Lower leg skin (tissue), 4 donors: Measurements from ENCODE around the gene VPS54. TPM values are rescaled to one million over a fixed set of nuclear protein-coding genes. Genes with fewer than 3 reads are reported as not detected.
"Not testable (repeated sequence)": the region's sequence is repeated elsewhere in the genome, so short reads cannot be mapped to it uniquely, and the experiment has no call there.

ENCODE experiments used
- DNase-seq, 2 donors: peaks; one replicate each; pipeline ENCODE4 v3.0.0-alpha.2; 2019; ENCODE audit warnings: low spot score in 2 of 2
- H3K4me3 ChIP-seq: fragments of 200-600 bp; sonication (generic); 2 replicates; pipeline ENCODE4 v1.5.1; 2017; ENCODE audit warnings: mild to moderate bottlenecking, low read depth; ENCODE audit not compliant: poor library complexity, severe bottlenecking
- POLR2A ChIP-seq, 2 donors: fragments of 450-650 bp; IDR thresholded peaks; one replicate each; pipeline ENCODE4 v1.6.1; 2016 to 2017; ENCODE audit warnings: antibody characterized with exemption in 2 of 2, mild to moderate bottlenecking in 1 of 2, moderate library complexity in 1 of 2
- WGBS, 2 donors: methylation state at CpG; one replicate each; pipeline ENCODE4 v1.1.5; 2018; 5-methylcytosine and 5-hydroxymethylcytosine counted together
- intact Hi-C: fragments of 100-400 bp; cut with DNase I; formaldehyde crosslinking; loops from one replicate; pipeline ENCODE4 v1.15.0; 2023; ENCODE audit warnings: low total_unique reads
- total RNA-seq, 4 donors: library from RNA; depleted of rRNA; stranded (reverse); fragments of >200 nt; gene quantifications; one replicate each; pipeline ENCODE4 v1.1.0, GENCODE V29; 2016
- TF ChIP-seq, protein P1 (sequence below), 3 donors: fragments of 450-650 bp; IDR thresholded peaks; one replicate each; pipeline ENCODE4 v1.5.1; 2016; ENCODE audit warnings: antibody characterized with exemption in 3 of 3, mild to moderate bottlenecking in 3 of 3, moderate library complexity in 2 of 3

VPS54 gene
- total RNA-seq, 4 donors from 2014 or later = 14.8 to 26.4 (median 20.9) TPM

DNA sequence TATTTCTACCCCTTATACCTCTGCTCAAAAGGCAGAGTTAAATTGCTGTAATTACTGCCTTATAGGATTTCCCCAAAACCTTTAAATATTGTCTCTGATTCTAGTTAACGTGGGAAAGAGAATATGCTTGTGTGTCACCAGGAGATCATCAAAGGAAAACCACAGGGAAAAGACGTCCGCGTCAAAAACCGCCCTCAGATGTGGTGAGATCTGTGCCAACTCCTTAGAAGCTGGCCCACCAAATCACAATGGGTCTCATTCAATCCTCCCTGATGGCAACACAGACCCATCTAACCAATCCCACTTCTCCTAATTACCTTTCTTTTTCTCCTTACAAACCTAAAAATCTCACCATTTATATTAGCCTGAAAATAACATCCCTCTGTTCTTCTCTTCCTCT, 25.4 kb downstream of the VPS54 start:
- intact Hi-C loops = no loop called here
- WGBS, 2 donors = 87 to 93% methylated on average over 5 of the region's 5 CpGs
- H3K4me3 ChIP-seq = no peak overlapping the region
- no peak for DNase-seq
- TF ChIP-seq POLR2A (IDR thresholded peaks at IDR 0.05) = no peak
- TF ChIP-seq, protein P1, sequence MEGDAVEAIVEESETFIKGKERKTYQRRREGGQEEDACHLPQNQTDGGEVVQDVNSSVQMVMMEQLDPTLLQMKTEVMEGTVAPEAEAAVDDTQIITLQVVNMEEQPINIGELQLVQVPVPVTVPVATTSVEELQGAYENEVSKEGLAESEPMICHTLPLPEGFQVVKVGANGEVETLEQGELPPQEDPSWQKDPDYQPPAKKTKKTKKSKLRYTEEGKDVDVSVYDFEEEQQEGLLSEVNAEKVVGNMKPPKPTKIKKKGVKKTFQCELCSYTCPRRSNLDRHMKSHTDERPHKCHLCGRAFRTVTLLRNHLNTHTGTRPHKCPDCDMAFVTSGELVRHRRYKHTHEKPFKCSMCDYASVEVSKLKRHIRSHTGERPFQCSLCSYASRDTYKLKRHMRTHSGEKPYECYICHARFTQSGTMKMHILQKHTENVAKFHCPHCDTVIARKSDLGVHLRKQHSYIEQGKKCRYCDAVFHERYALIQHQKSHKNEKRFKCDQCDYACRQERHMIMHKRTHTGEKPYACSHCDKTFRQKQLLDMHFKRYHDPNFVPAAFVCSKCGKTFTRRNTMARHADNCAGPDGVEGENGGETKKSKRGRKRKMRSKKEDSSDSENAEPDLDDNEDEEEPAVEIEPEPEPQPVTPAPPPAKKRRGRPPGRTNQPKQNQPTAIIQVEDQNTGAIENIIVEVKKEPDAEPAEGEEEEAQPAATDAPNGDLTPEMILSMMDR (IDR thresholded peaks at IDR 0.05) = no peak

DNA sequence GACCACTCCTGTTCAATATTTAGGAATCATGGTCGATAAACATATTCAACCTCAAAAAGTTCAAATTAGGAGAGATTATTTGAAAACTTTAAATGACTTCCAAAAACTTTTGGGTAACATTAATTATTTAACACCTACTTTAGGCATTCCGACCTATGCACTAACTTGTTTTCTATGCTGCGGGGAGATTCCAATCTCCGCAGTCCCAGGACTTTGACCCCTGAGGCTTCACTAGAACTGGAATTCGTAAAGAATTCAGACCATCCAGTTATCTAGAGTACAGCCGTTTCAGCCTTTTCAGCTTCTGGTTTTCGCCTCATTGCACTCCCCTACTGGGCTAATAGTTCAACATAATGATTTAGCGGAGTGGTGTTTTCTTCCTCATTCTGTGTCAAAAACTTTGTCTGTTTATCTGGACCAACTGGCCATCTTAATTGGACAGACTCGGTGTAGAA, 26.1 kb downstream of the VPS54 start:
- intact Hi-C loops, DNase-seq, H3K4me3 ChIP-seq: not testable (repeated sequence)
- WGBS, 2 donors = 91 to 92% methylated on average over 9 of the region's 9 CpGs

DNA sequence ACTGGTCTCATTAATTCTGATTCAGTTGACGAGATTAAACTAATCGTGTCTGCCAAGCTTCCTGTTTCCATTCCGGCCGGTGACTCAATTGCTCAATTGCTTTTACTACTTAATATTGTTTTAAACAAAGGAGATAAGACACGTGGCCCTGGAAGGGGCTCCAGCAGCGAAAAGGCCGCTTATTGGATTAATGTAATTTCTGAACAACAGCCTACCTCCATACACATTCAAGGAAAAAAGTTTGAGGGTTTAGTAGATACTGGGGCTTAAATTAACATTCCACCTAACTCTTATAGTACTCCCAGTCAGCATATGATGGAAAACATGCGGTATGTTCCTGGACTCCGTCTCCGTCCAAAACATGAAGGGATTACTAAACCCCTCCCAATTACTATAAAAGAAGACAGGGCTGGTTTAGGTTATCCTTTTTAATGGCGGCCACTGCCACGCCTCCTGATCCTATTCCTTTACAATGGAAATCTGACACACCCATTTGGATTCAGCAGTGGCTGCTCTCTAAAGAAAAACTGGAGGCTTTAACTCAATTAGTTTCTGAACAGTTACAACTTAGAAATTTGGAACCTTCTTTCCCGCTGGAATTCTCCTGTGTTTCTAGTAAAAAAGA, 27.1 kb downstream of the VPS54 start:
- 87 to 90% methylated on average over 13 of the region's 13 CpGs for whole genome bisulfite sequencing, 2 donors
- TF ChIP-seq POLR2A (IDR thresholded peaks at IDR 0.05) = no peak
- TF ChIP-seq, protein P1 (IDR thresholded peaks at IDR 0.05) = no peak
- no peak for DNase-seq
- no peak overlapping the region for H3K4me3 ChIP-seq
- intact Hi-C loops = no loop called here

DNA sequence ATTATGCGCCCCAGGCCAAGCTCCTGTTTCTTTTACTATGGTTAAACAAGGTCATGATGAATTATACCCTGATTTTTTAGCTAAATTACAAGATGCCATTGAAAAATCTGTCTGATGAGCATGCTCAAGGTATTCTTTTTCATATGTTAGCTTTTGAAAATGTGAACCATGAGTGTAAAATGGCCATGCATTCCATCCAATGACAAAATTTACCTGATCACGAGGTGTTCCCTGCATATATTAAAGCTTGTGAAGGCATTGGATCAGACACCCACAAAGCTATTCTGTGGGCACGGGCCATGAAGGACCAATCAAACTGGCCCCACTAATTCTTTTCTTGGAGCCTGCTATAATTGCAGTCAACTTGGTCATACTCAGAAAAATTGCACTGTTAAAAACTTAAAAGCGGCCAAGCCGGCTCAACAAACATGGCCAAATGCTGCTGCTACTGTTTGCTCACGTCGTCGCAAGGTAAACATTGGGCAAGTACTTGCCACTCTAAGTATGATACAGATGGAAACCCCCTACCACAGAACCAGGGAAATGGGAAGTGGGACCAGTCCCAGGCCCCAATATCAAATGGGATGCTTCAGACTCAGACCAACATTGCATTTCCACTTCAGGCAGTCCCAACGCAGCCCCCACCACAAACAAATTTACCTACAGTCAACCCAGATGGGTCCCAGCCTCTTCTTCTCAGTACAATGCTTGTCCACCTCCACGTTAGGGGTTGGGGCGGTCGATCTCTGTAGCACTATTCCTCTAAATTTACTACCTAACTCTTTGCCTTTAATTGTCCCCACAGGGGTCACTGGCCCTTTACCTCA, 27.8 kb downstream of the VPS54 start:
- 96 to 97% methylated on average over 12 of the region's 12 CpGs for WGBS, 2 donors
- H3K4me3 ChIP-seq, intact Hi-C loops, DNase-seq: not testable (repeated sequence)

DNA sequence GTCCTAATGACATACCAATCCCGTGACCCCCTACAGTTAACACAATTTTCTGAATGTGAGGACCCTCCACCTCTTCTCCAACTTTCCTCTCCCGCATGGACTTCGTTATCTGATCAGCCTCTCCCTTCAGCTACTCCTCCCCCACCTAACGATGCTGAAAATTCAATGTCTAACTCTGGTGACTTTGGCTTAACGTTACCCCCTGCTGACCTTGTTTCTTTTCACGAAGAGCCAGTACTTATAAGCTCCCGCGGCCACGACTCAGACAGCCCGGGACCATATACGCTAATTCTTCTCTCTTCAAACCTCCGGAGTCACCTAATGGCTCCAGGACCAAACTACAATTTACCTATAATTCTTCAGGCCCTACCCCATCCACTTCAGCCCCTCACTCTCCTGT, 29.2 kb downstream of the VPS54 start:
- intact Hi-C loops = no loop called here
- H3K4me3 ChIP-seq = no peak overlapping the region
- 88 to 98% methylated on average over 12 of the region's 12 CpGs for WGBS, 2 donors

DNA sequence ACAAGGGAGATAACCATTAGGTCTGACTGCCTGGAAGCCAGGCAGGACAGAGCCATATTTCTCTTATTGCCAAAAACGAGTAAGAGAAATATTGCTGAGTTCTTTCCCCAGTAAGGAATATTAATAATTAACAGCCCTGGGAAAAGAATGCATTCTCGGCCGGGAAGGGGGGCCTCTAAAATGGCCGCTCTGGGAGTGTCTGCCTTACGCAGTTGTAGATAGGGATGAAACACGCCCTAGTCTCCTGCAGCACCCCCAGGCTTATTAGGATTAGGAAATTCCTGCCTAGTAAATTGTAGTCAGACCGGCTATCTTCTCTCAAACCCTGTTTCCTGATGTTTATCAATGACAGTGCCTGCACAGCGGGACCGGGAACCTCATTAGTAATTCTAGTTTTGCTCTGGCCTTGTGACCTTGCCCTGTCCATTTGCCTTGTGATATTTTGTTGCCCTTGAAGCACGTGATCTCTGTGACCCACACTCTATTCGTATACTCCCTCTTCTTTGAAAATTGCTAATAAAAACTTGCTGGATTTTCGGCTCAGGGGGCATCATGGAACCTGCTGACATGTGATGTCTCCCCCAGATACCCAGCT, 30.3 kb downstream of the VPS54 start:
- intact Hi-C loops, DNase-seq, H3K4me3 ChIP-seq: not testable (repeated sequence)
- 89% methylated on average over 12 of the region's 12 CpGs for WGBS, 2 donors

More for the DNA sequence above, 29.2 kb downstream of the VPS54 start:
- no peak for DNase-seq
- no peak for TF ChIP-seq POLR2A (IDR thresholded peaks at IDR 0.05)
- TF ChIP-seq, protein P1 (IDR thresholded peaks at IDR 0.05) = no peak

DNA sequence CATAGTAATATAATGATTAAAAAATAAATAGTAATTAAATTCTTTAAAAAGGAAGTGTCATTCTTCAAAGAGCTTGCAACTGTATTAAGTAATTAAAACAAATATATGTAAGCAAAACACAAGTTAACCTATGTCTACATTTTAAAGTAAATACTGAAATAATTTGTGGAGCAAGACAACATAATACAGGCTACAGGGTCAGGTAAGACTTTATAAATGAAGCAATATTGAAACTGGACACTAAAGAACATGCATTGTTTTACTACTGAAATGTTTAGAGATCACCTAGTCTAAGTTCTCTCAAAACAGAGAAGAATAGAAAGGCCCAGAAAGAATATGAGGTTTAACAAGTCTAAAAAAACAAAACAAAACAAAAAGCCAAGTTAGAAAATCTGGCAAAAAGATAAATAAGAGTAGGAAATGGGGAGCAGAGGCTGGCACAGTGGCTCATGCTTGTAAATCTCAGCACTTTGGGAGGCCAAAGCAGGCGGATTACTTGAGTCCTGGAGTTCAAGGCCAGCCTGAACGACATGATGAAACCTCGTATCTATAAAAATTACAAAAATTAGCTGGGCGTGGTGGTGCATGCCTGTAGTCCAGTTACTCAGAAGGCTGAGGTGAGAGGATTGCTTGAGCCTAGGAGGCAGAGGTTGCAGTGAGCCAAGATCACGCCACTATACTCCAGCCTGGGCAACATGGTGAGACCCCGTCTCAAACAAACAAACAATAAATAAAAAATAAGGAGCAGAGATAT, 34.4 kb downstream of the VPS54 start:
- intact Hi-C loops = no loop called here
- no peak for DNase-seq
- WGBS, 2 donors = 89 to 90% methylated on average over 6 of the region's 6 CpGs

More for the DNA sequence above, 34.4 kb downstream of the VPS54 start:
- no peak for TF ChIP-seq POLR2A (IDR thresholded peaks at IDR 0.05)
- H3K4me3 ChIP-seq = no peak overlapping the region
